H1 (cell line): ENCODE results near the gene CDKL5. TPM values are rescaled to one million over a fixed set of nuclear protein-coding genes. Genes with fewer than 3 reads are reported as not detected.

ENCODE experiments used
- CTCF ChIA-PET: fragments of 300-600 bp; sonication (Branson Sonifier 250); formaldehyde crosslinking; loops from one replicate; lab custom pipeline; 2021; ENCODE audit not compliant: partially characterized antibody; lab: Charles Lee
- POLR2A ChIA-PET: fragments of 300-600 bp; sonication (Branson Sonifier 250); formaldehyde crosslinking; loops from one replicate; lab custom pipeline; 2021; ENCODE audit warnings: inconsistent platforms; ENCODE audit not compliant: partially characterized antibody; lab: Charles Lee
- DNase-seq, 2 experiments: peaks; one replicate each; pipeline versions ENCODE4 v3.0.0 to v3.0.0-alpha.2; 2010 to 2022; ENCODE audit warnings: low spot score in 2 of 2, low read depth in 1 of 2, mixed read lengths in 1 of 2
- FAIRE-seq: peaks from 2 replicates; lab custom pipeline; 2011; peaks lifted over from hg19 to GRCh38; lab: Jason Lieb, UNC
- H2AFZ ChIP-seq: 2 replicates; pipeline ENCODE4 v1.8.1; 2012; ENCODE audit warnings: low read length, inconsistent platforms
- H2AK5ac ChIP-seq: 2 replicates; pipeline ENCODE4 v1.6.1; 2013; ENCODE audit warnings: low read depth, low read length
- H2BK120ac ChIP-seq: replicated peaks from 2 replicates; pipeline ENCODE3; 2013; ENCODE audit warnings: low read depth, low read length, inconsistent platforms
- H2BK12ac ChIP-seq: 2 replicates; pipeline ENCODE4 v1.6.1; 2013; ENCODE audit warnings: low read depth, low read length
- H2BK15ac ChIP-seq: 2 replicates; pipeline ENCODE4 v1.6.1; 2013; ENCODE audit warnings: low read length
- H2BK20ac ChIP-seq: 2 replicates; pipeline ENCODE4 v1.6.1; 2013; ENCODE audit warnings: low read length
- H2BK5ac ChIP-seq: 2 replicates; pipeline ENCODE4 v1.6.1; 2013; ENCODE audit warnings: low read depth, low read length
- H3K14ac ChIP-seq: 2 replicates; pipeline ENCODE4 v1.6.1; 2013; ENCODE audit warnings: inconsistent platforms; ENCODE audit not compliant: insufficient read length
- H3K18ac ChIP-seq: 2 replicates; pipeline ENCODE4 v1.6.1; 2013; ENCODE audit warnings: low read length; ENCODE audit errors: extremely low read depth
- H3K23ac ChIP-seq: 2 replicates; pipeline ENCODE4 v1.6.1; 2013; ENCODE audit warnings: inconsistent platforms; ENCODE audit not compliant: insufficient read length
- H3K23me2 ChIP-seq: 2 replicates; pipeline ENCODE4 v1.6.1; 2013; ENCODE audit warnings: low read depth, low read length
- H3K27ac ChIP-seq: 2 replicates; pipeline ENCODE4 v1.6.1; 2011; ENCODE audit warnings: low read depth, low read length, inconsistent platforms
- H3K27me3 ChIP-seq, 4 experiments: replicated peaks in 1 of 4; 1 replicate in 1 of 4; 2 replicates in 3 of 4; pipeline versions ENCODE4 v1.6.1 to v1.8.1; 2011 to 2013; ENCODE audit warnings: low read length in 3 of 4, mild to moderate bottlenecking in 3 of 4, inconsistent platforms in 2 of 4, mixed read lengths in 2 of 4, moderate library complexity in 1 of 4; ENCODE audit not compliant: control insufficient read depth in 3 of 4, insufficient read depth in 3 of 4; ENCODE audit errors: extremely low read depth in 1 of 4
- H3K36me3 ChIP-seq, 4 experiments: 2 replicates each; pipeline versions ENCODE4 v1.6.1 to v1.8.1; 2011 to 2013; ENCODE audit warnings: mild to moderate bottlenecking in 4 of 4, low read length in 3 of 4, moderate library complexity in 2 of 4, control low read depth in 1 of 4, inconsistent platforms in 1 of 4; ENCODE audit not compliant: insufficient read depth in 4 of 4, control insufficient read depth in 2 of 4
- H3K4ac ChIP-seq: replicated peaks from 2 replicates; pipeline ENCODE3; 2013; ENCODE audit warnings: low read length, low read depth, mixed read lengths, inconsistent platforms; ENCODE audit not compliant: insufficient read length
- H3K4me1 ChIP-seq, 4 experiments: replicated peaks in 1 of 4; 1 replicate in 1 of 4; 2 replicates in 3 of 4; pipeline versions ENCODE4 v1.6.1 to v1.8.1; 2011 to 2013; ENCODE audit warnings: low read length in 3 of 4, inconsistent platforms in 2 of 4, mixed read lengths in 1 of 4; ENCODE audit not compliant: insufficient read depth in 4 of 4, control insufficient read depth in 3 of 4
- H3K4me2 ChIP-seq, 2 experiments: 2 replicates each; pipeline versions ENCODE4 v1.6.1 to v1.8.1; 2011 to 2013; ENCODE audit warnings: low read depth in 2 of 2, low read length in 2 of 2, control low read depth in 1 of 2, inconsistent platforms in 1 of 2, mild to moderate bottlenecking in 1 of 2; ENCODE audit not compliant: insufficient read depth in 1 of 2
- H3K4me3 ChIP-seq, 4 experiments: fragments of 200-600, 300-600 bp in 1 of 4; sonication (generic), shearing (Covaris generic), sonication (Bioruptor Twin) in 1 of 4; 2 replicates each; pipeline versions ENCODE4 v1.5.1 to v1.8.1; 2011 to 2016; ENCODE audit warnings: low read length in 4 of 4, low read depth in 3 of 4, control low read depth in 2 of 4, inconsistent platforms in 2 of 4, mild to moderate bottlenecking in 2 of 4, mixed read lengths in 1 of 4, moderate library complexity in 1 of 4; ENCODE audit not compliant: insufficient read depth in 2 of 4; ENCODE audit errors: extremely low read depth in 1 of 4
- H3K56ac ChIP-seq: replicated peaks from 2 replicates; pipeline ENCODE3; 2013; ENCODE audit warnings: low read depth, mild to moderate bottlenecking, mixed read lengths, low read length, inconsistent platforms; ENCODE audit not compliant: insufficient read length
- H3K79me1 ChIP-seq: 2 replicates; pipeline ENCODE4 v1.6.1; 2013; ENCODE audit warnings: low read depth, low read length, control low read depth
- H3K79me2 ChIP-seq, 2 experiments: 2 replicates each; pipeline versions ENCODE4 v1.6.1 to v1.8.1; 2012 to 2013; ENCODE audit warnings: low read length in 2 of 2, mild to moderate bottlenecking in 2 of 2, inconsistent platforms in 1 of 2; ENCODE audit not compliant: insufficient read depth in 2 of 2, control insufficient read depth in 1 of 2
- H3K9ac ChIP-seq, 4 experiments: replicated peaks in 1 of 4; 1 replicate in 1 of 4; 2 replicates in 3 of 4; pipeline versions ENCODE4 v1.6.1 to v1.8.1; 2011 to 2013; ENCODE audit warnings: low read depth in 3 of 4, low read length in 3 of 4, control low read depth in 2 of 4, mild to moderate bottlenecking in 2 of 4, moderate library complexity in 2 of 4, inconsistent platforms in 1 of 4; ENCODE audit errors: extremely low read depth in 1 of 4
- H3K9me3 ChIP-seq, 2 experiments: 2 replicates each; pipeline versions ENCODE4 v1.6.1 to v1.8.1; 2012 to 2013; ENCODE audit warnings: mild to moderate bottlenecking in 2 of 2, moderate library complexity in 2 of 2, control low read depth in 1 of 2, inconsistent platforms in 1 of 2, low read depth in 1 of 2, low read length in 1 of 2, mixed read lengths in 1 of 2; ENCODE audit not compliant: insufficient read depth in 2 of 2
- H4K20me1 ChIP-seq, 2 experiments: replicated peaks in 1 of 2; 2 replicates each; pipeline versions ENCODE3 to v1.8.1; 2011 to 2013; ENCODE audit warnings: inconsistent platforms in 2 of 2, low read length in 2 of 2, mild to moderate bottlenecking in 1 of 2; ENCODE audit not compliant: insufficient read depth in 2 of 2, control insufficient read depth in 1 of 2
- H4K5ac ChIP-seq: 2 replicates; pipeline ENCODE4 v1.6.1; 2013; ENCODE audit warnings: low read length, low read depth, mixed read lengths, inconsistent platforms; ENCODE audit not compliant: insufficient read length
- H4K8ac ChIP-seq: 2 replicates; pipeline ENCODE4 v1.8.0; 2013; ENCODE audit warnings: mild to moderate bottlenecking, moderate library complexity, low read length, inconsistent platforms; ENCODE audit not compliant: insufficient read depth; ENCODE audit errors: extremely low read depth
- H4K91ac ChIP-seq: replicated peaks from 2 replicates; pipeline ENCODE3; 2013; ENCODE audit warnings: low read length, mixed read lengths, inconsistent platforms; ENCODE audit not compliant: insufficient read length
- ASH2L ChIP-seq: fragments of 200-600, 300-600 bp; sonication (generic); IDR thresholded peaks from one replicate; pipeline ENCODE4 v1.7.1; 2017; ENCODE audit warnings: low read length
- ATF3 ChIP-seq: IDR thresholded peaks from 2 replicates; pipeline ENCODE4 v1.6.1; 2011; ENCODE audit warnings: low read depth, mild to moderate bottlenecking, low read length; ENCODE audit not compliant: insufficient read depth
- CEBPB ChIP-seq: IDR thresholded peaks from 2 replicates; pipeline ENCODE4 v1.6.1; 2012; ENCODE audit warnings: low read depth, low read length
- EZH2 ChIP-seq: fragments of 200-600 bp; sonication (generic); IDR thresholded peaks from 2 replicates; pipeline ENCODE4 v1.7.1; 2012; ENCODE audit warnings: low read depth, mild to moderate bottlenecking, moderate library complexity, low read length, inconsistent platforms; ENCODE audit not compliant: severe bottlenecking
- MAFK ChIP-seq: IDR thresholded peaks from 2 replicates; pipeline ENCODE4 v1.6.1; 2012; ENCODE audit warnings: low read depth, mild to moderate bottlenecking, improper control_type of control experiment, low read length
- NRF1 ChIP-seq: IDR thresholded peaks from 2 replicates; pipeline ENCODE4 v1.6.1; 2011; ENCODE audit warnings: mild to moderate bottlenecking, low read depth, low read length, improper control_type of control experiment
- POU5F1 ChIP-seq: IDR thresholded peaks from 2 replicates; pipeline ENCODE4 v1.6.1; 2011; ENCODE audit warnings: low read depth, mild to moderate bottlenecking, low read length, moderate library complexity
- RAD21 ChIP-seq, 2 experiments: IDR thresholded peaks in 1 of 2; conservative IDR thresholded peaks in 1 of 2; 2 replicates each; pipeline ENCODE4 v1.6.1; 2011; ENCODE audit warnings: low read depth in 2 of 2, low read length in 2 of 2, improper control_type of control experiment in 1 of 2, inconsistent platforms in 1 of 2, mild to moderate bottlenecking in 1 of 2, moderate library complexity in 1 of 2
- SAP30 ChIP-seq: fragments of 300-600 bp; sonication (generic); IDR thresholded peaks from 2 replicates; pipeline ENCODE4 v1.7.1; 2012; ENCODE audit warnings: low read length, moderate library complexity, mild to moderate bottlenecking, inconsistent platforms; ENCODE audit not compliant: insufficient read depth, insufficient replicate concordance
- SP1 ChIP-seq: IDR thresholded peaks from 2 replicates; pipeline ENCODE4 v1.6.1; 2011; ENCODE audit warnings: low read depth, low read length
- SP2 ChIP-seq: IDR thresholded peaks from 2 replicates; pipeline ENCODE4 v1.6.1; 2012; ENCODE audit warnings: mild to moderate bottlenecking, low read length, inconsistent platforms
- TAF1 ChIP-seq: IDR thresholded peaks from 2 replicates; pipeline ENCODE4 v1.6.1; 2011; ENCODE audit warnings: mild to moderate bottlenecking, low read depth, low read length
- USF2 ChIP-seq: IDR thresholded peaks from 2 replicates; pipeline ENCODE4 v1.6.1; 2011; ENCODE audit warnings: low read length, improper control_type of control experiment
- WGBS, 2 experiments: shearing (Covaris generic) in 1 of 2; methylation state at CpG; one replicate each; pipeline versions ENCODE4 v1.1.6 to v1.1.7; 2013 to 2015; ENCODE audit warnings: low lambda C conversion rate in 2 of 2, mixed read lengths in 2 of 2, inconsistent platforms in 1 of 2, low coverage in 1 of 2, missing lambda C conversion rate in 1 of 2; ENCODE audit not compliant: insufficient replicate concordance in 2 of 2, insufficient coverage in 1 of 2, insufficient read length in 1 of 2; ENCODE audit errors: extremely low coverage in 1 of 2, missing lambda C conversion rate in 1 of 2; 5-methylcytosine and 5-hydroxymethylcytosine counted together
- polyA plus RNA-seq, 7 experiments: library from polyadenylated mRNA; depleted of rRNA in 3 of 7; stranded (reverse) in 5 of 7; unstranded in 2 of 7; fragments of >200 nt in 5 of 7; fragments of 200-250 nt in 2 of 7; gene quantifications; 1 replicate in 5 of 7; 2 replicates in 1 of 7; 4 replicates in 1 of 7; pipeline versions ENCODE4 v1.2.1 to v1.2.3, GENCODE V29; 2011 to 2013; ENCODE audit warnings: missing spikeins in 2 of 7, mixed read lengths in 2 of 7
- total RNA-seq: library from RNA; stranded (reverse); fragmentation: NEBNext Ultra II Directional; extraction: Animal tissue kit (Norgen Biotek cat#: 25700); gene quantifications from 2 replicates; pipeline ENCODE4 v1.2.1, GENCODE V29; 2021

Gene CDKL5
- total and polyA plus RNA-seq, 2 of the 8 experiments (the other 6 are each of a cell fraction or from before 2014, with no cell fraction given), result 5.5 to 15.6 TPM

DNA sequence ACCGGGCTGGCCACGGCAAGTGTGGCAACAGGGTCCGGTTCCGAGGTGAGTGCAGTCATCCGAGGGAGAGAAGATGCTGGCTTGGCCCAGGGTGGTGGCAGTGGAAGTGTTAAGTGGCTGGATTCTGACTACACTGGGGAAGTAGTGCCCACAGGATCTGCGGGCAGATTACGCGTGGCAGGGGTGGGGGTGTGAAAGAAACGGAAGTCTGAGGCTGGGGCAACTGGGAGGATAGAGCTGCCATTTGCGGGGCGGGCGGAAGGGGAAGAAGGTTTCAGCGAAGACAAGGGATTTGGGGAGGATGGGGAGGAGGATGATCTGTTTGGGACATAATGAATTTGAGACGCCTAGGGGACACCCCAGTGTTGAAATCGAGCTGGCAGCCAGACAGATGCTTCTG, 241.2 kb downstream of the CDKL5 start:
- Histone ChIP-seq H3K27me3 (no peaks in the 10 kb centered on the region), H3K79me1 (no peaks in the 10 kb centered on the region), H3K4me2 (no peak overlapping the region), H2BK12ac (no peak overlapping the region), H3K4me1 (no peaks in the 10 kb centered on the region), H2BK20ac (no peak overlapping the region), H4K8ac (no peak overlapping the region), H3K23me2 (no peaks in the 10 kb centered on the region), H4K5ac (no peak overlapping the region), H3K14ac (no peak overlapping the region), H3K4me3 (no peak overlapping the region), H2AFZ (no peak overlapping the region), H3K56ac (no peak overlapping the region), H2AK5ac (no peak overlapping the region), H3K18ac (no peak overlapping the region), H4K91ac (no peak overlapping the region), H2BK5ac (no peak overlapping the region), H3K23ac (no peak overlapping the region), H3K4ac (no peak overlapping the region), H3K36me3 (no peaks in the 10 kb centered on the region), H3K9ac (no peak overlapping the region), H2BK120ac (no peak overlapping the region), H3K79me2 (no peaks in the 10 kb centered on the region), H4K20me1 (no peaks in the 10 kb centered on the region), H3K27ac (no peak overlapping the region), H2BK15ac (no peak overlapping the region), H3K9me3 (no peaks in the 10 kb centered on the region)
- DNase-seq (no peak), FAIRE-seq (no peak)
- ChIA-PET CTCF (interaction anchor here (0.5 to 2.7 kb wide), 3 partner anchors 10 to 277 kb away, joined by 3 to 15 read pairs (median 7); no protein-coding TSS in a partner anchor), POLR2A (no interaction called here)
- 92% methylated on average over 9 of the region's 15 CpGs; no CpG with 5 or more reads in 1 of the 2 experiments for WGBS, 2 experiments
- TF ChIP-seq SAP30, result no peak
- TF ChIP-seq POU5F1, result no peak
- no peak for TF ChIP-seq CEBPB
- TF ChIP-seq RAD21 (IDR thresholded peaks at IDR 0.05 in 1 of 2, conservative IDR thresholded peaks at IDR 0.05 in 1 of 2; ENCODE audit: low read depth in 2 of 2, low read length in 2 of 2), result no peak
- no peak for TF ChIP-seq MAFK
- TF ChIP-seq USF2, result no peak
- TF ChIP-seq NRF1, result no peak
- no peak for TF ChIP-seq EZH2
- no peak for TF ChIP-seq ATF3
- TF ChIP-seq SP2, result no peak
- TF ChIP-seq ASH2L, result no peak
- TF ChIP-seq SP1, result no peak
- no peak for TF ChIP-seq TAF1
